HG03095 (cell line): ENCODE measurements around the gene LRRC75B.
"Not testable (repeated sequence)": the region's sequence is repeated elsewhere in the genome, so short reads cannot be mapped to it uniquely, and the experiment has no call there.

Experiments
- ATAC-seq: cut with Tn5 transposase; IDR thresholded peaks from one replicate; pipeline ENCODE4 v1.9.1; 2021; ENCODE audit warnings: moderate library complexity; ENCODE audit not compliant: unreplicated experiment

Gene LRRC75B

GRCh38 chr22:24555165-24556039 is 37.5 kb downstream of the LRRC75B start, which contains the start of gene SNRPD3:
TSS of gene SNRPD3 (plus strand) at chr22:24555999. CDS start at chr22:24557675, 1,676 bp downstream.
- ATAC-seq, result peak; percentile 63

GRCh38 chr22:24554313-24555164 is 38.3 kb downstream of the LRRC75B start, which contains the start of gene GUCD1:
TSS of gene GUCD1 (minus strand) at chr22:24555138. CDS start at chr22:24554991, 147 bp downstream.
- ATAC-seq, result no peak

- ATAC-seq, result no peak
Measured at GRCh38 chr22:24553597-24554312, 39.1 kb downstream of the LRRC75B start.

GRCh38 chr22:24552503-24553286 is 40.2 kb downstream of the LRRC75B start:
- not testable (repeated sequence) for ATAC-seq

- ATAC-seq, result no peak
Measured at GRCh38 chr22:24550902-24551435, 41.9 kb downstream of the LRRC75B start.

- ATAC-seq, result no peak
Measured at GRCh38 chr22:24550028-24550901, 42.6 kb downstream of the LRRC75B start.

- ATAC-seq, result no peak
Measured at GRCh38 chr22:24548812-24549211, 44.1 kb downstream of the LRRC75B start.

GRCh38 chr22:24543679-24544243 is 49.1 kb downstream of the LRRC75B start:
- ATAC-seq, result no peak

GRCh38 chr22:24543185-24543601 is 49.7 kb downstream of the LRRC75B start:
- ATAC-seq, result no peak

GRCh38 chr22:24542641-24543040 is 50.2 kb downstream of the LRRC75B start:
- no peak for ATAC-seq

GRCh38 chr22:24541681-24542515 is 51.0 kb downstream of the LRRC75B start:
- ATAC-seq, result no peak

- no peak for ATAC-seq
Measured at GRCh38 chr22:24540470-24540869, 52.4 kb downstream of the LRRC75B start.

- ATAC-seq, result no peak
Measured at GRCh38 chr22:24536089-24536488, 56.8 kb downstream of the LRRC75B start.
